ENCODE data around the gene RAI1. TPM values are rescaled to one million over a fixed set of nuclear protein-coding genes. Genes with fewer than 3 reads are reported as not detected.
A peak's percentile ranks its signal among the peaks of the same experiment; 100 is the strongest.

RAI1 gene
- total and polyA plus RNA-seq, 10 donors, result 5.4 to 61.9 (median 35.2) TPM

DNA sequence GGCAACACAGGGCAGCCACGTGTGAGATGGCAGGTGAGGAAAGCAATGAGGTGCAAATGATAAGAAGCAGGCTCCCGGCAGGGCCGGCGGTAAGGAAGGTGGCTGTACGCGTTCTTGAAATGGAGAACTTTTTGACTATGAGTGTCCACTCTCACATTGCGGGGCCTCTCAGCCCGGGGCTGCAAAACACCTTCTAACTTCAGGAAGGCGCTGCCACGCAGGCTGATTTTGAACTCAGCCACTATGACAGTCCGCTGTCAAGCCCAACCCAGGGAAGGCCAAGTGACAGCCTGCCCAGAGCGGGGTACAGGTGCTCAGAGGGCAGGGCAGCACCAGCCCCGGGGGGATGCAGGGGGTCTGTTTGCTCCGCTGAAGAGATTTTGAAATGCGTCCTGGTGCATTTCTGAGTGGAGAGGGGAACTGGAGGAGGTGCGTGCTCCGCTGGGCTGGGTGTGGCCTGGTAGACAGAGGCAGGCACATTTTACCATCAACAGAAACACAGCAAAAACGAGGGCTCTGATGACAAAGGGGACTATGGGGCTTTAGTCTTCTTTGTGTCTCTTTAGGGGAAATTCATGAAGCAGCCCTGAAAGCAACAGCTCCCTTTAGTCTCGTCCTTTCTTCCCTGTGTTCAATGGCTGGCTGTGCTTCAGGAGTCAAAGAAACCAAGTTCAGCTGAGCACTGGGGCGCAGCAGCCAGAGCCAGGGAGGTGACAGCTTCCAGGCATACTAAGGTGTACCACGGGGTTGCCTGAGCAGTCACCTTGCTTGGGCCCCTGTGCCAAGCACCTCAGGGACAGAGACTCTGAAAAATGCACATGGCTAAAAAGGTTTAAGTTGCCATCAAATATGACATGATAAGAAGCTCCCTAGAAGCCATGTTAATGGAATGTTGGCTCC, 170.1 kb downstream of the RAI1 start:
- intact Hi-C loops (cut with DNase I; ENCODE audit: low total_unique reads), result no loop called here

DNA sequence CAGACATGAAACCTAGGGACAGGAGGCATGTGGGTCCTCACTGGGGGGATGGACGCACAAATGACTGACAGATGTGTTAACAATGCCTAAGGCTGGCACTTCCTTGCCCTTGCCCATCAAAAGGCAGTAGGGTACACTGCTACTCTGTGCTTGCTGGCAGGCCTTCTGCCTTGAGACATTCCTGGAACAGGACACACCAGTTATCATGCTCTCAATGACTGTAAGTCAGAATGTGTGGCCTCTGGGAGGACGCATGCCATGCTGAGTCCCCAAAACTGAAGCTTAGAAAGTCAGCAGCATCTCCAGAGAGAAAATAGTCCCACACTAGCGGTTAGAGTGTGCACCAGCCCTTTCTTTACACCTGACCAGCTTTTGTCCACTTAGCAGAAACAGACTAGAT, 171.7 kb downstream of the RAI1 start:
- Histone ChIP-seq H3K36me3 (peaks cover 0 to 5% (median 0%) of the 10 kb centered on the region in 6 donors), H3K4me3 (no peak overlapping the region), H3K27ac (no peak overlapping the region), H3K4me1 (peaks cover 19 to 48% (median 34%) of the 10 kb centered on the region in 6 donors), H3K9me3 (no peaks in the 10 kb centered on the region), H3K27me3 (replicated peaks in 1 of 7) (no peaks in the 10 kb centered on the region)
- DNase-seq, result no peak
- intact Hi-C loops (cut with DNase I; ENCODE audit: low total_unique reads), result no loop called here
- TF ChIP-seq POLR2AphosphoS5 (IDR thresholded peaks at IDR 0.05) (no peak), POLR2A (IDR thresholded peaks at IDR 0.05) (no peak)
- TF ChIP-seq, protein P1, sequence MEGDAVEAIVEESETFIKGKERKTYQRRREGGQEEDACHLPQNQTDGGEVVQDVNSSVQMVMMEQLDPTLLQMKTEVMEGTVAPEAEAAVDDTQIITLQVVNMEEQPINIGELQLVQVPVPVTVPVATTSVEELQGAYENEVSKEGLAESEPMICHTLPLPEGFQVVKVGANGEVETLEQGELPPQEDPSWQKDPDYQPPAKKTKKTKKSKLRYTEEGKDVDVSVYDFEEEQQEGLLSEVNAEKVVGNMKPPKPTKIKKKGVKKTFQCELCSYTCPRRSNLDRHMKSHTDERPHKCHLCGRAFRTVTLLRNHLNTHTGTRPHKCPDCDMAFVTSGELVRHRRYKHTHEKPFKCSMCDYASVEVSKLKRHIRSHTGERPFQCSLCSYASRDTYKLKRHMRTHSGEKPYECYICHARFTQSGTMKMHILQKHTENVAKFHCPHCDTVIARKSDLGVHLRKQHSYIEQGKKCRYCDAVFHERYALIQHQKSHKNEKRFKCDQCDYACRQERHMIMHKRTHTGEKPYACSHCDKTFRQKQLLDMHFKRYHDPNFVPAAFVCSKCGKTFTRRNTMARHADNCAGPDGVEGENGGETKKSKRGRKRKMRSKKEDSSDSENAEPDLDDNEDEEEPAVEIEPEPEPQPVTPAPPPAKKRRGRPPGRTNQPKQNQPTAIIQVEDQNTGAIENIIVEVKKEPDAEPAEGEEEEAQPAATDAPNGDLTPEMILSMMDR (IDR thresholded peaks at IDR 0.05 in 8 of 11, conservative IDR thresholded peaks at IDR 0.05 in 3 of 11), result no peak
- WGBS, 5 donors, result 90 to 96% (median 93%) methylated on average over 3 of the region's 3 CpGs

More for the DNA sequence above, 170.1 kb downstream of the RAI1 start:
- no peaks in the 10 kb centered on the region for H3K9me3 ChIP-seq
- TF ChIP-seq POLR2A (IDR thresholded peaks at IDR 0.05) (no peak), POLR2AphosphoS5 (IDR thresholded peaks at IDR 0.05) (peak in 1 of 3 donors; percentile 20)
- TF ChIP-seq, protein P1 (IDR thresholded peaks at IDR 0.05 in 8 of 11, conservative IDR thresholded peaks at IDR 0.05 in 3 of 11), result no peak
- peak overlapping the region in 6 of 8 donors; percentile 80 to 92 (median 84) for H3K27ac ChIP-seq
- 65 to 86% (median 82%) methylated on average over 20 to 21 of the region's 21 CpGs for WGBS, 5 donors
- peaks cover 19 to 61% (median 34%) of the 10 kb centered on the region in 6 donors for H3K4me1 ChIP-seq
- H3K27me3 ChIP-seq (replicated peaks in 1 of 7), result no peaks in the 10 kb centered on the region
- no peak for DNase-seq
- H3K4me3 ChIP-seq, result no peak overlapping the region
- peaks cover 0 to 16% (median 0%) of the 10 kb centered on the region in 6 donors for H3K36me3 ChIP-seq

DNA sequence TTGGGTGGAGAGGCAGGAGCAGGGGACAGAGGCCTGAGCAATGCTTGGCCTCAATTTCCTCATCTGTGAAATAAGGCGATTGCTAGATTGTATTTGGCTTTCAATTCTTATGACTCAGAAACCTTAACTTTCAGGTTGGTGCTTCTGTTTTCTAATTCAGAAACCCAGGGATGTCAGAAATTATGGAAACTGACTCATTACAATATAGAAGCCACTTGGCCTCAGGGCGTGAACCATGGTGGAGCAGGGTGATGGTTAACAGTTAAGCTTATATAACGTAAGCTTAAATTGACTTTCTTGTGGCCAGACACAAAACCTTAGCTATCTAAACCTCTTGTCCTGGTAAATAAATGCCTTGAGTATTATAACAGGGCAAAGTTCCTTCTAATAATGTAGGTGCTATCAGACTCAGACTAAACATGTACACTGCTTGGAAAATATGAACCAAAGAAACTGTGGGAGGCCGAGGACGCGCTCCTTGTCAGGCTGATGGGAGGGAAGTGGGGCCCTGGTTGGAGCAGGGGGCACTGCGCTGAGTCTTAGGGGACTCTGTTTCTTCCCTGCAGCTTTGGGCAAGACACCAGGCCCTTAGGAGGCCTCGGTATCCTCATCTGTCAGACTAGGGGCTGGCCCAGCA, 172.7 kb downstream of the RAI1 start:
- Histone ChIP-seq H3K9me3 (no peaks in the 10 kb centered on the region), H3K4me3 (no peak overlapping the region), H3K27ac (no peak overlapping the region), H3K36me3 (peaks cover 0 to 7% (median 0%) of the 10 kb centered on the region in 6 donors), H3K4me1 (peaks cover 12 to 38% (median 26%) of the 10 kb centered on the region in 6 donors), H3K27me3 (replicated peaks in 1 of 7) (no peaks in the 10 kb centered on the region)
- intact Hi-C loops (cut with DNase I; ENCODE audit: low total_unique reads), result no loop called here
- no peak for TF ChIP-seq POLR2A (IDR thresholded peaks at IDR 0.05)
- TF ChIP-seq POLR2AphosphoS5 (IDR thresholded peaks at IDR 0.05), result no peak
- TF ChIP-seq, protein P1 (IDR thresholded peaks at IDR 0.05 in 8 of 11, conservative IDR thresholded peaks at IDR 0.05 in 3 of 11), result no peak
- WGBS, 5 donors, result 85 to 95% (median 87%) methylated on average over 8 of the region's 8 CpGs
- DNase-seq, result no peak

DNA sequence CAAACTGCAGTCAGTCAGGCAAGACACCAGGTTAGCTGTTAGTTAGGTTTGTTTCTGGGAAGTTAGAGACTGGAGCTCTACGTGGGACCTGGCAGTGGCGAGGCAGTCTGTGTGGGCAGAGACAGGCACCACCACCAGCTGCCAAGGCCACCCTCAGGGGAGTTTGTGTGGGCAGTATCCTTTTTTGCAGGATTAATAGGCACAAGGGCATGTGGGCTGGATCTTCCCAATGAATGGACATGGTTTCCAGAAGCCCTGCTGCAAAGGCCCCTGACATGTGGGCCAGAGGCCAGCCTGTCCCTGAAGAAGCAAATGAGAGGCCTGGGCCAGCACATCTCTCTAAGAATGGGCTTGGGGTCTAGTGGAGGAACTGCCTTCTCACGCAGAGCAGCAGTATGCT, 174.7 kb downstream of the RAI1 start:
- H3K36me3 ChIP-seq, result peaks cover 0 to 7% (median 0%) of the 10 kb centered on the region in 6 donors
- H3K4me3 ChIP-seq, result no peak overlapping the region
- peaks cover 0 to 31% (median 13%) of the 10 kb centered on the region in 6 donors for H3K4me1 ChIP-seq
- DNase-seq, result no peak
- TF ChIP-seq, protein P1 (IDR thresholded peaks at IDR 0.05 in 8 of 11, conservative IDR thresholded peaks at IDR 0.05 in 3 of 11), result no peak
- TF ChIP-seq POLR2A (IDR thresholded peaks at IDR 0.05) (no peak), POLR2AphosphoS5 (IDR thresholded peaks at IDR 0.05) (no peak)
- intact Hi-C loops (cut with DNase I; ENCODE audit: low total_unique reads), result no loop called here
- no peaks in the 10 kb centered on the region for H3K27me3 ChIP-seq (replicated peaks in 1 of 7)
- H3K9me3 ChIP-seq, result no peaks in the 10 kb centered on the region
- 61 to 79% (median 75%) methylated on average over 3 of the region's 3 CpGs for WGBS, 5 donors
- no peak overlapping the region for H3K27ac ChIP-seq

All from spleen (tissue), 11 donors.